Type B pancreatic cell (in vitro differentiated cells): ENCODE results near the gene SNRPE. TPM values are rescaled to one million over a fixed set of nuclear protein-coding genes. Genes with fewer than 3 reads are reported as not detected.

Source experiments
- DNase-seq: peaks from one replicate; pipeline ENCODE4 v3.0.0; 2021; ENCODE audit warnings: mixed read lengths; ENCODE audit not compliant: unreplicated experiment; ENCODE audit errors: extremely low spot score
- H3K27ac Mint-ChIP-seq: 2 replicates; pipeline ENCODE4 v1.8.0; 2021; ENCODE audit warnings: mild to moderate bottlenecking, mixed read lengths
- H3K27me3 Mint-ChIP-seq: 2 replicates; pipeline ENCODE4 v1.8.0; 2021; ENCODE audit warnings: mixed read lengths
- H3K36me3 Mint-ChIP-seq: 2 replicates; pipeline ENCODE4 v1.8.0; 2021; ENCODE audit warnings: mixed read lengths
- H3K4me1 Mint-ChIP-seq: one replicate; pipeline ENCODE4 v1.8.0; 2021; ENCODE audit warnings: mixed read lengths; ENCODE audit not compliant: unreplicated experiment
- H3K4me3 Mint-ChIP-seq: 2 replicates; pipeline ENCODE4 v1.8.0; 2021; ENCODE audit warnings: mild to moderate bottlenecking, mixed read lengths
- H3K9me3 Mint-ChIP-seq: 2 replicates; pipeline ENCODE4 v1.8.0; 2021; ENCODE audit warnings: mixed read lengths
- total RNA-seq: library from RNA; stranded (reverse); gene quantifications from 2 replicates; pipeline ENCODE4 v1.2.1, GENCODE V29; 2021; ENCODE audit warnings: low replicate concordance
- TF ChIP-seq, protein P1 (sequence below): fragments of 200-600 bp; sonication (generic); conservative IDR thresholded peaks from 2 replicates; pipeline ENCODE4 v1.5.0; 2021; ENCODE audit warnings: antibody characterized with exemption, mild to moderate bottlenecking

The SNRPE gene
- total RNA-seq, 1 donor from 2014 or later: 232 TPM

DNA sequence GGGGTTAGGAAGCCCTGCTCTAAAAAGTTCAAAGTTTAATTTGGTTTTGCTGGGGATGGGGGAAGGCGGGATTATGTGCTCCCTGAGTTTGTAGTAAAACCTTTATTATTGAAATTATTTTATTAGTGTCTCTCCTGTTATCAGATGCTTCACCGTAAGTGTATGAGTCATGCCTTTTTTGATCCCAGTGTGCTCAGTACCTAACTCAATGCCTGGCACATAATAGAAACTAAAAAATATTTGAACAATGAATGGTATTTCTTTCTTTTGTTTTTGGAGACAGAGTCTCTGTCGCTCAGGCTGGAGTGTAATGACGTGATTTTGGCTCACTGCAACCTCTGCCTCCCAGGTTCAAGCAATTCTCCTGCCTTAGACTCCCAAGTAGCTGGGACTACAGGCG lies 6.4 kb downstream of the SNRPE start:
- Mint-ChIP-seq H3K27me3 (no peaks in the 10 kb centered on the region), H3K27ac (no peak overlapping the region), H3K9me3 (no peaks in the 10 kb centered on the region), H3K4me3 (no peak overlapping the region), H3K36me3 (peaks cover 19% of the 10 kb centered on the region), H3K4me1 (peaks cover 6% of the 10 kb centered on the region)
- DNase-seq: no peak
- TF ChIP-seq, protein P1, sequence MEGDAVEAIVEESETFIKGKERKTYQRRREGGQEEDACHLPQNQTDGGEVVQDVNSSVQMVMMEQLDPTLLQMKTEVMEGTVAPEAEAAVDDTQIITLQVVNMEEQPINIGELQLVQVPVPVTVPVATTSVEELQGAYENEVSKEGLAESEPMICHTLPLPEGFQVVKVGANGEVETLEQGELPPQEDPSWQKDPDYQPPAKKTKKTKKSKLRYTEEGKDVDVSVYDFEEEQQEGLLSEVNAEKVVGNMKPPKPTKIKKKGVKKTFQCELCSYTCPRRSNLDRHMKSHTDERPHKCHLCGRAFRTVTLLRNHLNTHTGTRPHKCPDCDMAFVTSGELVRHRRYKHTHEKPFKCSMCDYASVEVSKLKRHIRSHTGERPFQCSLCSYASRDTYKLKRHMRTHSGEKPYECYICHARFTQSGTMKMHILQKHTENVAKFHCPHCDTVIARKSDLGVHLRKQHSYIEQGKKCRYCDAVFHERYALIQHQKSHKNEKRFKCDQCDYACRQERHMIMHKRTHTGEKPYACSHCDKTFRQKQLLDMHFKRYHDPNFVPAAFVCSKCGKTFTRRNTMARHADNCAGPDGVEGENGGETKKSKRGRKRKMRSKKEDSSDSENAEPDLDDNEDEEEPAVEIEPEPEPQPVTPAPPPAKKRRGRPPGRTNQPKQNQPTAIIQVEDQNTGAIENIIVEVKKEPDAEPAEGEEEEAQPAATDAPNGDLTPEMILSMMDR: no peak

DNA sequence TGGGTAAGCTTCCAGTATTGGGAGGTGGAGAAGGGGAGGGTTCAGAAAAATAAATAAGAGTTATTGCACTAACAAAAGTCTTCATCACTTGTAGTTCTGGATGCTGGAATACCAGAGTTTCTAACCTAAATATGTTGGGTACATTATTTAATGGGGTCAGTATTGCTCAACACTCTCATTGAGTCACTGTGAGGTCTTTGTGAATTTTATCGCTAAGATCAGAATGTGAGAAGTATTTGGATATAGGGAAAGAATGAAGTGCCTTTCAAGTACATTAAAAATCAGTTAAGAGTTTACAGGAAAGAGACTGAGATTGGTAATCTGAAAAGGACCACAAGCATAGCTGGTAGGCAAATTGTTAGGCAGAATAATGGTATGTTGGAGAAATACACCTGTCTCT lies 8.8 kb downstream of the SNRPE start:
- Mint-ChIP-seq H3K9me3 (no peaks in the 10 kb centered on the region), H3K36me3 (peaks cover 14% of the 10 kb centered on the region), H3K27ac (no peak overlapping the region)

DNA sequence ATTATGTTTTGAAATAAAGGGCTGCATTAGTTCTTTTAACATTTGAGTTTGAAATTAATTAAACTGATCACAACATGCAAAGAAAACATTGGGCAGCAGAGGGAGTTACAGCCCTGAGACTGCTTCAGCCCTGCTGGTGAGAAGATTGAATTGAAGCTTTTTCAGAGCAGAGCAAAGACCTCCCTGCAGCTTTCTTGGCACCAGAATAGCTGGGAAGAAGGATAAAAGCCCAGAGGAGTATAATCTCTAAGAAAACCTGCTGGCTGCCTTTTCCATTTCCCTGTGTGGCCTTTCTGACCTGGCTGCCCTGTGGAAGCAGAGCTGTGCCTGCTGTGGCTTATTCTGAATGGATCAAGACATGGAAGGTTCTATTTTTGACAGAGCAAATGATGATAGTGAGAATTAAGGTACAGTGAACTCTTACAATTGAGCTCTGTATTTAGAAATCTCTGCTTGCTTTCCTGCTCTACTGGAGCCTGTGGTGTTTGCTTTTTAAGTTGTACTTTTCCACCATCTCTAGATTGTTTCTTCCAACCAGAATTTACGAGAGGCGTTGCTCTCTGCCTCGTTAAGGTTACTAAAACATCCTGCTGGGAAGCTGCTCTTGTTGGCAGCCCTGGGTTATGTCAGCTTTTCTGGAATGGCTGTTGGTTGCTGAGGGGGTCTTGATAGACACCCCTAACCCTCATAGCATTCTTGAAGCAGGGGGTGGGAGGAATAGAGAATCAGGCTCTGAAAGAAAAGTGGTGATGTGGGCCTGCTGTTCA lies 9.9 kb downstream of the SNRPE start:
- Mint-ChIP-seq H3K4me1 (no peaks in the 10 kb centered on the region), H3K27ac (peak overlapping the region; percentile 63), H3K27me3 (no peaks in the 10 kb centered on the region), H3K4me3 (no peak overlapping the region), H3K9me3 (no peaks in the 10 kb centered on the region), H3K36me3 (peaks cover 9% of the 10 kb centered on the region)
- DNase-seq: no peak
- TF ChIP-seq, protein P1: peak; percentile 97

More for the DNA sequence above, 8.8 kb downstream of the SNRPE start:
- H3K4me1 Mint-ChIP-seq: no peaks in the 10 kb centered on the region
- TF ChIP-seq, protein P1: no peak
- no peak overlapping the region for H3K4me3 Mint-ChIP-seq
- no peaks in the 10 kb centered on the region for H3K27me3 Mint-ChIP-seq
- DNase-seq: no peak

DNA sequence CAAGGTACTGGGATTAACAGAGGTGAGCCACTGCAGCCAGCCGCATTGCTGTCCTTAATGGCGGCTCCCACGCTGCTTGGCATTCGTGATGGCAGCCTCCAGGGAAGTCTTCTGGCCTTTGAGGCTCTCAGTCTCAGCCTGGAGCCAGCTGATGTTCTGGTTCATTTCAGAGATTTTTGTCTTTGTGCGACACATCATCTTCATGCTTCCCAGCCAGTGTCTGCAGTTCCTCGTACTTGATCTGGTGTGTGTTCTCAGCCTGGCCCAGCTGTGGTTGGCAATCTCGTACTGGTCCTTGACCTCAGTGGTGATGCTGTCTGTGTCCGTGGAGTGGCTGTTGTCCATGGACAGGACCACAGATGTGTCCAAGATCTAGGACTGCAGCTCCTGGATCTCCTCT lies 11.7 kb downstream of the SNRPE start:
- Mint-ChIP-seq H3K4me1 (no peaks in the 10 kb centered on the region), H3K36me3 (peaks cover 5% of the 10 kb centered on the region), H3K4me3 (no peak overlapping the region), H3K27me3 (no peaks in the 10 kb centered on the region), H3K9me3 (no peaks in the 10 kb centered on the region), H3K27ac (no peak overlapping the region)
- DNase-seq: no peak
- TF ChIP-seq, protein P1: no peak

DNA sequence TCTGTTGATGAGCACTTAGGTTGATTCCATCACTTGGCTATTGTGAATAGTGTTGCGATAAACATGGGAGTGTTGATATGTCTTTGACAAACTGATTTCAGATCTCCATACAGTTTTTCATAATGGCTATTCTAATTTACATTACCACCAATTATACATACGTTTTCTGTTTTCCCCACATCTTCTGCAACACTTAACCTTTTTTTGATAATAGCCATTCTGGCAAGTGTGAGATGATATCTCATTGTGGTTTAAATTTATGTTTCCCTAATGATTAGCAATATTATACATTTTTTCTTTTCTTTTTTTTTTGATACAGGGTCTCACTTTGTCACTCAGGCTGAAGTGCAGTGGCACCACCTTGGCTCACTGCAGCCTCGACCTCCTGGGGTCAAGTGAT lies 17.0 kb downstream of the SNRPE start:
- no peak for DNase-seq
- H3K36me3 Mint-ChIP-seq: peaks cover 14% of the 10 kb centered on the region
- no peaks in the 10 kb centered on the region for H3K27me3 Mint-ChIP-seq
- H3K4me1 Mint-ChIP-seq: no peaks in the 10 kb centered on the region
- no peak overlapping the region for H3K4me3 Mint-ChIP-seq
- TF ChIP-seq, protein P1: no peak
- H3K9me3 Mint-ChIP-seq: no peaks in the 10 kb centered on the region
- no peak overlapping the region for H3K27ac Mint-ChIP-seq
